NCI-H69 (cell line): ENCODE results near the gene KLHL35.
"Not testable (repeated sequence)": the region's sequence is repeated elsewhere in the genome, so short reads cannot be mapped to it uniquely, and the experiment has no call there.

Source experiments
- DNase-seq: peaks from one replicate; lab custom pipeline; 2025; lab: John Stamatoyannopoulos, UW

Gene KLHL35

DNA sequence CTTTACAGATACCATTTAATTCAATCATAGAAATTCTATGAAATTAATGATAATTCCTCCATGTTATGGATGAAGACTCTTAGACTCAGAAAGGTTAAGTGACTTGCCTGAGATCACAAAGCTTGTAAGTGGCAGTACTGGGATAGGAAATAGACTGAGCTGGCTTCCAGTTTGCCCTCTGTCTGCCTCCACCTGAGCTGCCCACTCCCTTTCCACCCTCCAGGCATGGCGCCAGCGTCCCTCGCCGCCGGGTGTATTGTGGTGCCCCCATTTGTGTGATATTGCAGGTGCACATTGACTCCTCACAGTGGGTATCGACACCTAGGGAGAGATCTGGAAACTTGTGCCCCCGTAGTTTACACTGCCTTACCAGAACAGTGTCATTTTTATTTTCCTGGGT lies 43.1 kb downstream of the KLHL35 start:
- DNase-seq = peak; percentile 65

DNA sequence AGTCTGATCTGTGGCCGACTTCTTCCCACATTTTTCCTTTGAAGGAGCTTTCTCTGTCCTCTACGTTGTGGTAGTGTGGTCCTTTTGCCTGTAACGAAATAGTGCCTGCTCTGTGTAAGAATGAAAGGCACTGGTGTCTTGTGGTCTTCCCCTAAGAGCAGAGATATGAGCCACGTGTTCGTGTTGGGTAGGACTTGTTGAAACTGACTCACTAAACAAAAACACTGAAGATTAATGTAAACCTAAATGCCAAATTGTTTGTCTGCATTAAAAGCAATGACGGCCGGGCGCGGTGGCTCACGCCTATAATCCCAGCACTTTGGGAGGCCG lies 43.8 kb downstream of the KLHL35 start:
- DNase-seq = no peak

DNA sequence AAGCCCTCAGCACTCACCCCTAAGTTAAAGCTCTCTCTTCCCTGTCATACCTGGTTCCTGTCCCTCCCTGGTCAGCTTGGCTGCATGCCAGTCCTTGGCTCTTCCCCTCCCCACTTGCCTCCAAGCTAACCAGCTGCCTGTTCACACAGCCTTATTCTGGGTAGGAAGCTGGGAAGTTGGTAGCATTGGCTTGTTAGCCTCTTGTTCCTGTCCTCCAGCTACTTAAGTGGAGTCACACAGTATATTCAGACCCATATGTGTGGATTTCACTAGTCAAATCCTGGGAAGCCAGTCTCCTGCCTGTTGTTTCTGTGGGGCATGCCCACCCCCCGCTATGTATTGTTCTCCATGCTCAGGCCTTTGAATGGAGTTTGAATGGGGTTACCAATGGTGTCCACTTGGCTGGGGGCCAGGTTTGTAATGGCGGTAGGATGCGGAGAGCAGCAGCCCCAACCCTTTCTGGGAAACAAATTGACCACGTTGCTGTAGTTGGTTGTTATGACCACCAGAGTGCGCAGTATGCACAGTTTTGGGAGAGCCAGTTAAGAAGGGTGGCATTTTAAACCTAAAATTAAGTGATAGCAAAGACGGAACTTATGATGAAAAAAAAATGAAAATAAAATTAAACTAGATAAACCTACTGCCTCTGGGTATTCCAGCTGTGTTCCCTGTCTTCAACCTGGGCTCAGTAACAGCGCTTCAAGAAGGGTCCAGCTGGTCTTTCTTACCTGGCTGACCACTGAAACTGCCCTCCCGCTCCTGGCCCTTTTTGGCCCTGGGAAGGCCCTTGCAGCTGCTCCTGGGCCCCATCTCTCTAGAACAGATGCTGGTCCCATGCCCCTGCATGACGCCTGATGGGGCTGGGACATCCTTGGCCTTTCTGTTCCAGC lies 44.4 kb downstream of the KLHL35 start:
- peak; percentile 96 for DNase-seq

DNA sequence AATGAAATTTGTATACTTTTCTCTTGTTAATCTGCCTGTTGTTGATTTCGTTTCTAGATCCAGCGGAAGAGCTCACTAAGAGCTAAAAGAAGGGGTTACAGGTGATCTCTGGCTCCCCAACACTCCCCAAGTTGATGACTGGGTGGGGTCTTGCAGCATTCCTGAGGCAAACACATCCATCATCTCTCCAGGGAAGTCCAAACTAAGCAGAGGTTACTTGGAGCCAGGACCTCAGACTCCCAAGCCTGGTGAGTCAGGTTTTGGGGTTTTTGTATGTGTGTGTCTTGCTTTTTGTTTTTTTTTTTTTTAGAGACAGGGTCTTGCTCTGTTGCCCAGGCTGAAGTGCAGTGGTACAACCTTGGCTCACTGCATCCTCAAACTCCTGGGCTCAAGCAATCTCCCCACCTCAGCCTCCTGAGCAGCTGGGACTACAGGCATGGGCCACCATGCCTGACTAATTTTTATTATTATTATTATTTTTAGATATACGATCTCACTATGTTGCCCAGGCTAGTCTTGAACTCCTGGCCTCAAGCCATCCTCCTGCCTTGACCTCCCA lies 45.2 kb downstream of the KLHL35 start:
- no peak for DNase-seq

DNA sequence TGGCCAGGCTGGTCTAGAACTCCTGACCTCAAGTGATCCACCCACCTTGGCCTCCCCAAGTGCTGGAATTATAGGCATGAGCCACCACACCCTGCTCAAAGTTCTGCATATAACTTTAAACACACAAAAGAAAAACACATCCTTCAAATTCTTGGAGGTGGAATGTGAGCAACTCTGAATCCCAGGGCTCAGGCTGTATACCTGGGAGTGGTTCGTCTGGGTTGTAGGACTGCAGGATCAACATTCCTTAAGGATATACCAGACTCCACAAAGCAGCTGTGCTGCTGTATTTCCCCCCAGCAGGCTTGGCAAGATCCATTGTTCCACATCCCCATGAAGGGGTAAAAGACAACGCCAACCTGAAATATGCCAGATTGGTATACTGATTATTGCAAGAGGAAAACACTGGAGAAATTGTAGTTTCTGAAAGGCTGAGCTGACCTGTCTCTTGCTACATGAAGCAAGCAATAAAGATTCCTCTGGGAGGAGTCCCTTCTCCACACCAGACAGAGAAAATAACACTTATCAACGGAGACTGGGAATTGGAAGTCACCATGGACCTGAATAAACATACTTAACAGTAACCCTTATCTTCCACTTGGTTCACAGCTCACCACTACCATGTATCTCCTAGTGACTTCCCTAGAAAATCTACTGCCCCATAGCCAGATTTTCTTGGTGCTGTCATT lies 45.9 kb downstream of the KLHL35 start:
- DNase-seq = no peak

DNA sequence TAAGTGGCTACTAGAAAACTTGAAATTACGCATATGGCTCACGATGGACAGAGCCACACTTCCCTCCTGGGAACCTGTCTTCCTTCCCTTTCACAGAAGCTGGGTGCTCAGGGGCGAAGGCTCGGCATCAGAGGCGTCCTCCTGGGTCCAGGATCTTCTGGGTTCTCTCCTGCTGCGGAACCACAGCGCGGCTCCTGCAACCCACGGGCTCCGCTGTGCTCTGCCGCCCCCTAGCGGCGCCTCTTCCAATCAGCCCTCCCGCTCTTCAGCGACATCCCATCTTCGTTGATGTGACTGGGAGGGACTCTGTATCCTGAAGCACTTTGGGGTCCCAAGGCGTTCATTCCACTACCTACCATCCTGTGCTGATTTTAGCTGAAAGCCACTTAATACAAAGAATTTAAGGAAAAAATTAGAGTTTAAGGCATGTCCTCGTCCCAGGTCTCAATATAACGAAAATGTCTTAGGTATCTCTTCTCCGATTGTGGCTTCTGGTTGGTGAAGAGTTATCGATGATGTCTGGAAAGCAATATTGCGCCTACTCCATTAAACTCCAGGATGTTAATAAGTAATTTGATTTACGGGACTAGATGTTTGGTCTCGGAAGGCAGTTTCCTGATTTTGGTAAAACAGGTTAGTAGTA lies 48.4 kb downstream of the KLHL35 start:
- DNase-seq = peak; percentile 78

DNA sequence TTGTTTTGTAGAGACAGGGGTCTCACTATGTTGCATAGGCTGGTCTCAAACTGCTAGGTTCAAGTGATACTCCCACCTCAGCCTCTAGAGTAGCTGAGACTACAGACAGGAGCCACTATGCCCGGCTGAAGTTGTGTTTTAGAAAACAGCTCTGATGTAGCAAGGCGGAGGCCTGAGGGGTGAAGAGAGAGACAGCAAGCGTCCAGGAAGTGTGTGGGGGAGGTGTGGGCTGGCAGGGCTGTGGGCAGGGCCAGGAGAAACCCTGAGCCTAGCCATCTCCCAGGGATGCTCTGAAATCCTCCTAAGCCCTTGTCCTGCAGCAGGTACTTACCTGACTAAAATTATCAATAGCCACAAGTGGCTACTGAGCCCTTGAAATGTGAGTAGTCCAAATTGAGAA lies 49.8 kb downstream of the KLHL35 start:
- DNase-seq = peak; percentile 41

DNA sequence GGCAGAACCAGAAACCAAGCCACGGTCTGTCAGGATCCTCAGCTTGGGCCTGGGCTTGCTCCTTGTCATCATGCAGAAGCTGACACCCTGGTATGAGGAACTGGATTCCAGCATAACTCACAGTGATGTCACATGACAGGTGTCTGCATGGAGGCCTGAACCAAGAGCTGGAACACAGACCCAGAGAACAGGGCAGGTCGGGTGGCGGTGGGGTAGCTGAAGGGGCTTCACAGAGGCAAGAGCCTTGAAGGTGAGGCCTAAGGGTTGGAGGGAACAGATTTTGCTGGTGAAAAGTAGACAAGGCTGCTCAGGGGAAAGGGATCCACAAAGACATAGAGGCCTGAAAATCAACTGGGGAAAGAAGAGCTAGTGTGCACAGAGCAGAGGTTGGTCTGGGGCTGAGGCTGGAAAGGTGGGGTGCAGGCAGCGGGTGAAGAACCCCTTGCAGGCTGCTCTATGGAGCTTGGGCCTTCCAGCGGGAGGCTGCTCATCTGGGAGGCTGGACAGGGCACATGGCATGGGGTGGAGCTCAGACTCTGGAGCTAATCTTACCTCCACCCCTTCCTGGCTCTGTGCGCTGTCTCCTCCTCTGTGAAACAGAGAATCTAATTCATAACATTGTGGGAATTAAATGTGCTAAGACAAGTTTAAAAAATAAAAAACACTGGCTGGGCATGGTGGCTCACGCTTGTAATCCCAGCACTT lies 52.1 kb downstream of the KLHL35 start:
- no peak for DNase-seq

DNA sequence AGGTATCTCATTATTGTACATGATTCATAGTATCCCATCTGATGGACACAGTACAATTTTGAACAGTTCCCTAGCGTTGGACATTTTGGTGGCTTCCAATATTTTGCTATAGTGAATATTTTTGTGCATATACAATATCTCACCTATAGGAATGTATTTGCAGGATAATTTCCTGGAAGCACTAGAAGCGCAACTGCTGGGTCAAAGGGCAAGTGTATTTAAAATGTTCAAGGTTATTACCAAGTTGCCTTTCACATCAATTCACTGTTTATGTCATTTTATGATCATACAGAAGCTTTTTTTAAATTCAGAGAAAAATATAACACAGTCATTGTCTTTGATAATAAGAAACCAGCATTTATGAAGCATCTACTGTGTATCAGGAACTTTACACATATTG lies 52.8 kb downstream of the KLHL35 start:
- DNase-seq = no peak

DNA sequence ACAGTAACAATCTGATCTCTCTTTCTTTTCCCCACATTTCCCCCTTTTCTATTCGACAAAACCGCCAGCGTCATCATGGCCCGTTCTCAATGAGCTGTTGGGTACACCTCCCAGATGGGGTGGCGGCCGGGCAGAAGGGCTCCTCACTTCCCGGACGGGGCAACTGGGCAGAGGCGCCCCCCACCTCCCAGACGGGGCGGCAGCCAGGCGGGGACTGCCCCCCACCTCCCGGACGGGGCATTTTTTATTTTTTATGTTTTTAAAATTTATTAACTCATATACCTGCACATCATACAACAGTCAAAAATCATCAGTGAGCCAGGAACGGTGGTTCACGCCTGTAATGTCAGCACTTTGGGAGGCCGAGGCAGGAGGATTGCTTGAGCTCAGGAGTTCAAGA lies 54.2 kb downstream of the KLHL35 start:
- DNase-seq = not testable (repeated sequence)

DNA sequence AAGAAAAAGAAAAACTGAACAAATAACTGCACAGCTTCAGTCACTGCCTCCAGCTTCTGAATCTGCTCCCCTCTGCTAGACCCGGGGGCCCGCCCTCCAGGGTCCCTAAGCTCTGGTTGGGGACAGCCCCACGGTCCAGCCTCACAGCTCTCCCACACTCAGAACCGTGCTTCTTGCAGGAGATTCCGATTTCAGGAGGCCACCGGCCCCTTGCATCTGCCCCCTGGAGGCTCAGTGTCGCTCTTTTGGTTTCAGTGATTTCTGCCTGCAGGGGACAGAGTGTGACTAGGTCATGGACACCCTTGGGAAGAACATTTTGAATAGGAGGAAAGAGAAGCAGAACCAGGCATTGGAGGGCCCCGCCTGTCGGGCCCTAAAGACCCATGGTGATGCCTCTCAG lies 56.8 kb downstream of the KLHL35 start:
- no peak for DNase-seq

DNA sequence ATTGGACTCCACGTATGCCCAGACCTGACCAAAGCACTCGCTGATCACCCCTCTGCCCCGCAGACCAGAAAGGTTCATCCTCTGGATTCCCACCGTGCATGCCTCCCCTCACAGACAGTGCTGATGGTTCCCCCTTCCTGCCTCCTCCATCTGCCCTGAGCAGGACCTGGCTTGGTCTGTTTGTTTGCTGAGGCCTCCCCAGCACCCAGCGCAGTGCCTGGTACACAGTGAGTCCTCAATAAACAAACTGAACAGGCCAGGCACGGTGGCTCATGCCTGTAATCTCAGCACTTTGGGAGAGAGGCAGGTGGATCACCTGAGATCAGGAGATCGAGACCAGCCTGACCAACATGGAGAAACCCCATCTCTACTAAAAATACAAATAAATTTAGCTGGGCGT lies 57.4 kb downstream of the KLHL35 start:
- DNase-seq = no peak

DNA sequence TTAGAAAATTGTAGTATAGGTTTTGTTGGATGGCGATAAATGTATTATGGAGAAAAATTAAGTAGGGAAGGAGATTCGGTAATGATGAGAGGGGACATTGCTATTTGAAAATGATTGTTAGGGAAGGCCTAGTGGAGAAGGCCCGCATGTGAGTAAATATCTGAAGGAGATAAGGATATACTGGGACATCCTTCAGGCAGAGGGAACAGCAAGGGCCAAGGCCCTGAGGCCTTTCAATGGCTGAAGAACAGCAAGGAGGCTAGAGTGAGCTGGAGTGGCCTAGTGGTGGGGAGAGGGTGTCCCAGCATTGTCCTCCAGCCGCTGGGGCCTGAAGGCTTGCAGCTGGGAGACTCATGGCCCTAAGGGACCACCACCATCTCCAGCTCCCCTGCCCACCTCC lies 58.4 kb downstream of the KLHL35 start:
- no peak for DNase-seq

DNA sequence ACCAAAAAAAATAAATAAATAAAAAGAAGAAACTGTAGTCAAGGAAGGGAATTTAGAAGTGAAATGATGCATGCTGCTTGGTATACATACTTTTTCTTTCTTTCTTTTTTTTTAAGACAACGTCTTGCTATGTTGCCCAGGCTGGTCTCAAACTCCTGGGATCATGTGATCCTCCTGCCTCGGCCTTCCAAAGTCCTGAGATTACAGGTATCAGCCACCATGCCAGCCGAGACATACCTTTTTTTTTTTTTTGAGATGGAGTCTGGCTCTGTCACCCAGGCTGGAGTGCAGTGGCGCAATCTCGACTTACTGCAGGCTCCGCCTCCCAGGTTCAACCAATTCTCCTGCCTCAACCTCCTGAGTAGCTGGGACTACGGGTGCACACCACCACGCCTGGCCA lies 59.8 kb downstream of the KLHL35 start:
- no peak for DNase-seq
